PC-3 (cell line): ENCODE measurements around the gene NAT8.
"Not testable (repeated sequence)": the region's sequence is repeated elsewhere in the genome, so short reads cannot be mapped to it uniquely, and the experiment has no call there.

Experiments used
- EZH2 ChIP-seq: fragments of 300-600 bp; sonication (generic); IDR thresholded peaks from one replicate; pipeline ENCODE4 v1.6.1; 2017; ENCODE audit warnings: antibody characterized with exemption, mild to moderate bottlenecking, low read length; ENCODE audit not compliant: unreplicated experiment
- EZH2phosphoT487 ChIP-seq: fragments of 300-600 bp; sonication (generic); IDR thresholded peaks from 2 replicates; pipeline ENCODE4 v1.6.1; 2018; ENCODE audit warnings: mild to moderate bottlenecking, antibody characterized with exemption, low read length, borderline replicate concordance
- TF ChIP-seq, protein P1 (sequence below): fragments of 300-600 bp; sonication (generic); conservative IDR thresholded peaks from 2 replicates; pipeline ENCODE4 v1.5.1; 2017; ENCODE audit warnings: antibody characterized with exemption, low read depth, mild to moderate bottlenecking, low read length

DNA sequence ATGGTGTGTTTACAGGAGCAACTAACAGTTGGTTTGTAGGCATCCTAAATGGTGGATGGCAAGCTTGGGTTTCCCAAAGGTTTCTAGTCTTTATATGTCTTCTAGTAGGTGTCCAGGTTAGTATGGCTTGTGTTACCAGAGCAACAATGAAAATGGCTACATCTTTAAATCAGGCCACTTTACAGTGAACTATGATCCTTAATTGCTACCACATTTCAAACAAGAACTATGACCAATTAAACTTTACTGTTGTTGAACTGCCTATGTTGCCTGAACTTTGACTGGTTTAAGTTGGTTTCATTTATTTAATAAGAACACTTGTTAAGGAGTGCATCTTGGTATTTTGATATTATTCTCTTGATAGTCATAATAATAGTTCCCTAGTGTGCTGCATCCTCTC is 5.2 kb downstream of the NAT8 start:
- TF ChIP-seq, protein P1, sequence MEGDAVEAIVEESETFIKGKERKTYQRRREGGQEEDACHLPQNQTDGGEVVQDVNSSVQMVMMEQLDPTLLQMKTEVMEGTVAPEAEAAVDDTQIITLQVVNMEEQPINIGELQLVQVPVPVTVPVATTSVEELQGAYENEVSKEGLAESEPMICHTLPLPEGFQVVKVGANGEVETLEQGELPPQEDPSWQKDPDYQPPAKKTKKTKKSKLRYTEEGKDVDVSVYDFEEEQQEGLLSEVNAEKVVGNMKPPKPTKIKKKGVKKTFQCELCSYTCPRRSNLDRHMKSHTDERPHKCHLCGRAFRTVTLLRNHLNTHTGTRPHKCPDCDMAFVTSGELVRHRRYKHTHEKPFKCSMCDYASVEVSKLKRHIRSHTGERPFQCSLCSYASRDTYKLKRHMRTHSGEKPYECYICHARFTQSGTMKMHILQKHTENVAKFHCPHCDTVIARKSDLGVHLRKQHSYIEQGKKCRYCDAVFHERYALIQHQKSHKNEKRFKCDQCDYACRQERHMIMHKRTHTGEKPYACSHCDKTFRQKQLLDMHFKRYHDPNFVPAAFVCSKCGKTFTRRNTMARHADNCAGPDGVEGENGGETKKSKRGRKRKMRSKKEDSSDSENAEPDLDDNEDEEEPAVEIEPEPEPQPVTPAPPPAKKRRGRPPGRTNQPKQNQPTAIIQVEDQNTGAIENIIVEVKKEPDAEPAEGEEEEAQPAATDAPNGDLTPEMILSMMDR, result not testable (repeated sequence)
- not testable (repeated sequence) for TF ChIP-seq EZH2, EZH2phosphoT487
